NCI-H146 treated with DMSO at 0.1 percent for 48 hours (cell line): ENCODE measurements around the gene MARCHF3.
"Not testable (repeated sequence)": the region's sequence is repeated elsewhere in the genome, so short reads cannot be mapped to it uniquely, and the experiment has no call there.

Experiments used
- DNase-seq: peaks from one replicate; lab custom pipeline; 2025; ENCODE audit not compliant: unreplicated experiment; lab: John Stamatoyannopoulos, UW

The MARCHF3 gene

GRCh38 chr5:127030259-127031146 lies at the start of gene MARCHF3:
TSS of gene MARCHF3 (minus strand) at chr5:127030558. CDS start at chr5:126918171, 112,387 bp downstream.
- DNase-seq: peak; percentile 43

GRCh38 chr5:127079994-127080491 lies 49.7 kb upstream of the MARCHF3 start:
- DNase-seq: peak; percentile 30

GRCh38 chr5:127077366-127077765 lies 47.0 kb upstream of the MARCHF3 start:
- no peak for DNase-seq

- no peak for DNase-seq
These were observed 46.2 kb upstream of the MARCHF3 start for GRCh38 chr5:127076315-127077129.

- DNase-seq: no peak
These were observed 44.1 kb upstream of the MARCHF3 start for GRCh38 chr5:127074466-127074865.

GRCh38 chr5:127072861-127073846 lies 42.8 kb upstream of the MARCHF3 start, which contains the start of gene C5orf63:
TSS of gene C5orf63 (minus strand) at chr5:127073502. CDS start at chr5:127058995, 14,507 bp downstream.
- DNase-seq: no peak

- no peak for DNase-seq
These were observed 39.9 kb upstream of the MARCHF3 start for GRCh38 chr5:127070243-127070642.

- no peak for DNase-seq
These were observed 38.3 kb upstream of the MARCHF3 start for GRCh38 chr5:127068493-127069214.

- DNase-seq: no peak
These were observed 36.4 kb upstream of the MARCHF3 start for GRCh38 chr5:127066721-127067120.

- no peak for DNase-seq
These were observed 34.0 kb upstream of the MARCHF3 start for GRCh38 chr5:127064253-127064840.

GRCh38 chr5:127063257-127063913 lies 33.0 kb upstream of the MARCHF3 start:
- no peak for DNase-seq

GRCh38 chr5:127061956-127062355 lies 31.6 kb upstream of the MARCHF3 start:
- no peak for DNase-seq

GRCh38 chr5:127061537-127061936 lies 31.2 kb upstream of the MARCHF3 start:
- no peak for DNase-seq

GRCh38 chr5:127060470-127060985 lies 30.2 kb upstream of the MARCHF3 start:
- no peak for DNase-seq

GRCh38 chr5:127056896-127057295 lies 26.5 kb upstream of the MARCHF3 start:
- DNase-seq: no peak

- no peak for DNase-seq
These were observed 25.7 kb upstream of the MARCHF3 start for GRCh38 chr5:127055880-127056653.

GRCh38 chr5:127053551-127053950 lies 23.2 kb upstream of the MARCHF3 start:
- not testable (repeated sequence) for DNase-seq

GRCh38 chr5:127053049-127053448 lies 22.7 kb upstream of the MARCHF3 start:
- no peak for DNase-seq
